Uterus (tissue), 2 donors: ENCODE results near the gene DPY19L2.
"Not testable (repeated sequence)": the region's sequence is repeated elsewhere in the genome, so short reads cannot be mapped to it uniquely, and the experiment has no call there.

Experiments
- POLR2A ChIP-seq, 2 donors: fragments of 450-650 bp; IDR thresholded peaks; one replicate each; pipeline ENCODE4 v1.6.1; 2016; ENCODE audit warnings: antibody characterized with exemption in 2 of 2, mild to moderate bottlenecking in 1 of 2, moderate library complexity in 1 of 2
- TF ChIP-seq, protein P1 (sequence below), 4 experiments: fragments of 200-600 bp in 2 of 4; fragments of 450-650 bp in 2 of 4; sonication (generic) in 2 of 4; IDR thresholded peaks; one replicate each; pipeline ENCODE4 v1.5.1; 2016 to 2019; ENCODE audit warnings: antibody characterized with exemption in 4 of 4, mild to moderate bottlenecking in 2 of 4, moderate library complexity in 1 of 4

DNA sequence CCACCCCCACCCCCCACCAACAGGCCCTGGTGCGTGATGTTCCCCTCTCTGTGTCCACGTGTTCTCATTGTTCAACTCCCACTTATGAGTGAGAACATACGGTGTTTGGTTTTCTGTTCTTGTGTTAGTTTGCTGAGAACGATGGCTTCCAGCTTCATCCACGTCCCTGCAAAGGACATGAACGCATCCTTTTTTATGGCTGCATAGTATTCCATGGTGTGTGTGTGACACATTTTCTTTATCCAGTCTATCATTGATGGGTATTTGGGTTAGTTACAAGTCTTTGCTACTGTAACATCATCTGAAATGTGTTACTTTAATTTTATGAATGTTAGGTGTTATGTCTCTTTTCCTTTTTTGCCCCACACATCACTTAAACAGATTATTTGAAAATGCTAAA is 109.8 kb downstream of the DPY19L2 start:
- TF ChIP-seq, protein P1, sequence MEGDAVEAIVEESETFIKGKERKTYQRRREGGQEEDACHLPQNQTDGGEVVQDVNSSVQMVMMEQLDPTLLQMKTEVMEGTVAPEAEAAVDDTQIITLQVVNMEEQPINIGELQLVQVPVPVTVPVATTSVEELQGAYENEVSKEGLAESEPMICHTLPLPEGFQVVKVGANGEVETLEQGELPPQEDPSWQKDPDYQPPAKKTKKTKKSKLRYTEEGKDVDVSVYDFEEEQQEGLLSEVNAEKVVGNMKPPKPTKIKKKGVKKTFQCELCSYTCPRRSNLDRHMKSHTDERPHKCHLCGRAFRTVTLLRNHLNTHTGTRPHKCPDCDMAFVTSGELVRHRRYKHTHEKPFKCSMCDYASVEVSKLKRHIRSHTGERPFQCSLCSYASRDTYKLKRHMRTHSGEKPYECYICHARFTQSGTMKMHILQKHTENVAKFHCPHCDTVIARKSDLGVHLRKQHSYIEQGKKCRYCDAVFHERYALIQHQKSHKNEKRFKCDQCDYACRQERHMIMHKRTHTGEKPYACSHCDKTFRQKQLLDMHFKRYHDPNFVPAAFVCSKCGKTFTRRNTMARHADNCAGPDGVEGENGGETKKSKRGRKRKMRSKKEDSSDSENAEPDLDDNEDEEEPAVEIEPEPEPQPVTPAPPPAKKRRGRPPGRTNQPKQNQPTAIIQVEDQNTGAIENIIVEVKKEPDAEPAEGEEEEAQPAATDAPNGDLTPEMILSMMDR (IDR thresholded peaks at IDR 0.05) = not testable (repeated sequence)
- not testable (repeated sequence) for TF ChIP-seq POLR2A (IDR thresholded peaks at IDR 0.05)
